ENCODE results near the gene GAS2L3.

The GAS2L3 gene

GRCh38 chr12:100661300-100661951, 87.9 kb downstream of the GAS2L3 start:
- DNase-seq (ENCODE audit: low read depth): no peak

GRCh38 chr12:100666588-100666987, 93.1 kb downstream of the GAS2L3 start:
- no peak for DNase-seq (ENCODE audit: low read depth)

- DNase-seq (ENCODE audit: low read depth): peak; percentile 6
These were observed 95.6 kb downstream of the GAS2L3 start for GRCh38 chr12:100668945-100669536.

- no peak for DNase-seq (ENCODE audit: low read depth)
These were observed 96.4 kb downstream of the GAS2L3 start for GRCh38 chr12:100669922-100670321.

- DNase-seq (ENCODE audit: low read depth): no peak
These were observed 98.1 kb downstream of the GAS2L3 start for GRCh38 chr12:100671396-100672074.

GRCh38 chr12:100672075-100672592, 98.7 kb downstream of the GAS2L3 start:
- DNase-seq (ENCODE audit: low read depth): no peak

GRCh38 chr12:100674036-100674888, 100.8 kb downstream of the GAS2L3 start:
- DNase-seq (ENCODE audit: low read depth): no peak
